Effector memory CD4-positive, alpha-beta T cell (primary cell): ENCODE data around the gene PNO1.

Experiments
- DNase-seq, 3 donors: peaks; one replicate each; pipeline ENCODE4 v3.0.0-alpha.2; 2020
- H3K27ac ChIP-seq: 2 replicates; pipeline ENCODE4 v1.7.0; 2013; ENCODE audit warnings: mild to moderate bottlenecking, low read length, moderate library complexity; ENCODE audit not compliant: insufficient read depth, poor library complexity, severe bottlenecking
- H3K27me3 ChIP-seq: replicated peaks from 2 replicates; pipeline ENCODE4 v1.7.0; 2013; ENCODE audit warnings: mild to moderate bottlenecking, low read length; ENCODE audit not compliant: insufficient read depth, control insufficient read depth, poor library complexity, severe bottlenecking
- H3K36me3 ChIP-seq: 2 replicates; pipeline ENCODE4 v1.7.0; 2013; ENCODE audit warnings: mild to moderate bottlenecking, low read length, moderate library complexity; ENCODE audit not compliant: control insufficient read depth, insufficient read depth
- H3K4me1 ChIP-seq: 2 replicates; pipeline ENCODE4 v1.7.0; 2013; ENCODE audit warnings: low read length, mild to moderate bottlenecking; ENCODE audit not compliant: control insufficient read depth, insufficient read depth, poor library complexity, severe bottlenecking
- H3K4me3 ChIP-seq: 2 replicates; pipeline ENCODE4 v1.7.0; 2013; ENCODE audit warnings: low read length, low read depth, mild to moderate bottlenecking; ENCODE audit not compliant: insufficient read depth, poor library complexity, severe bottlenecking
- H3K9me3 ChIP-seq: 2 replicates; pipeline ENCODE4 v1.7.0; 2013; ENCODE audit warnings: mild to moderate bottlenecking, low read length, moderate library complexity; ENCODE audit not compliant: control insufficient read depth

Gene PNO1

GRCh38 chr2:68125821-68126220 is 31.9 kb upstream of the PNO1 start:
- Histone ChIP-seq H3K27me3 (no peaks in the 10 kb centered on the region), H3K9me3 (no peaks in the 10 kb centered on the region), H3K27ac (no peak overlapping the region), H3K4me3 (no peak overlapping the region), H3K36me3 (no peaks in the 10 kb centered on the region), H3K4me1 (no peaks in the 10 kb centered on the region)
- DNase-seq: no peak

- Histone ChIP-seq H3K27ac (no peak overlapping the region), H3K4me1 (no peaks in the 10 kb centered on the region), H3K36me3 (no peaks in the 10 kb centered on the region), H3K4me3 (no peak overlapping the region), H3K9me3 (no peaks in the 10 kb centered on the region), H3K27me3 (no peaks in the 10 kb centered on the region)
- no peak for DNase-seq
Observed at GRCh38 chr2:68126561-68126960, 31.1 kb upstream of the PNO1 start.

- Histone ChIP-seq H3K27me3 (no peaks in the 10 kb centered on the region), H3K9me3 (no peaks in the 10 kb centered on the region), H3K4me1 (no peaks in the 10 kb centered on the region), H3K36me3 (no peaks in the 10 kb centered on the region), H3K4me3 (no peak overlapping the region), H3K27ac (no peak overlapping the region)
- DNase-seq: no peak
Observed at GRCh38 chr2:68127358-68128242, 30.1 kb upstream of the PNO1 start.

GRCh38 chr2:68134120-68134519 is 23.6 kb upstream of the PNO1 start:
- H3K4me3 ChIP-seq: no peak overlapping the region
- H3K4me1 ChIP-seq: no peaks in the 10 kb centered on the region
- no peaks in the 10 kb centered on the region for H3K27me3 ChIP-seq
- no peaks in the 10 kb centered on the region for H3K9me3 ChIP-seq
- no peak for DNase-seq
- peaks cover 13% of the 10 kb centered on the region for H3K36me3 ChIP-seq
- no peak overlapping the region for H3K27ac ChIP-seq

GRCh38 chr2:68134554-68134953 is 23.1 kb upstream of the PNO1 start:
- Histone ChIP-seq H3K36me3 (peaks cover 13% of the 10 kb centered on the region), H3K27me3 (no peaks in the 10 kb centered on the region), H3K4me1 (no peaks in the 10 kb centered on the region), H3K9me3 (no peaks in the 10 kb centered on the region), H3K4me3 (no peak overlapping the region), H3K27ac (no peak overlapping the region)
- DNase-seq: no peak

GRCh38 chr2:68135448-68136320 is 22.0 kb upstream of the PNO1 start:
- no peaks in the 10 kb centered on the region for H3K27me3 ChIP-seq
- no peaks in the 10 kb centered on the region for H3K9me3 ChIP-seq
- no peak overlapping the region for H3K27ac ChIP-seq
- H3K36me3 ChIP-seq: peaks cover 13% of the 10 kb centered on the region
- no peaks in the 10 kb centered on the region for H3K4me1 ChIP-seq
- no peak overlapping the region for H3K4me3 ChIP-seq
- DNase-seq: no peak

GRCh38 chr2:68141875-68142274 is 15.8 kb upstream of the PNO1 start:
- Histone ChIP-seq H3K27me3 (no peaks in the 10 kb centered on the region), H3K27ac (no peak overlapping the region), H3K4me1 (no peaks in the 10 kb centered on the region), H3K9me3 (no peaks in the 10 kb centered on the region), H3K36me3 (no peaks in the 10 kb centered on the region), H3K4me3 (no peak overlapping the region)
- DNase-seq: no peak

- no peak for DNase-seq
- peaks cover 7% of the 10 kb centered on the region for H3K4me1 ChIP-seq
- no peaks in the 10 kb centered on the region for H3K36me3 ChIP-seq
- H3K27ac ChIP-seq: no peak overlapping the region
- H3K4me3 ChIP-seq: no peak overlapping the region
- no peaks in the 10 kb centered on the region for H3K27me3 ChIP-seq
- no peaks in the 10 kb centered on the region for H3K9me3 ChIP-seq
Observed at GRCh38 chr2:68151037-68151436, 6.7 kb upstream of the PNO1 start.

GRCh38 chr2:68152681-68153347 is 4.9 kb upstream of the PNO1 start:
- Histone ChIP-seq H3K27ac (no peak overlapping the region), H3K9me3 (no peaks in the 10 kb centered on the region), H3K36me3 (no peaks in the 10 kb centered on the region), H3K4me3 (no peak overlapping the region), H3K4me1 (peaks cover 11% of the 10 kb centered on the region), H3K27me3 (no peaks in the 10 kb centered on the region)
- no peak for DNase-seq
